Omental fat pad (tissue), 4 donors: ENCODE data around the gene MMP3. TPM values are rescaled to one million over a fixed set of nuclear protein-coding genes. Genes with fewer than 3 reads are reported as not detected.

Experiments used
- ATAC-seq: fragments of 150-250 bp; one replicate; pipeline ENCODE4 v1.9.1; 2016; ENCODE audit warnings: mild to moderate bottlenecking, moderate library complexity; ENCODE audit not compliant: low FRiP score
- DNase-seq: peaks from one replicate; pipeline ENCODE4 v3.0.0-alpha.2; 2019; ENCODE audit warnings: low spot score
- CTCF ChIP-seq, 3 donors: fragments of 450-650 bp; IDR thresholded peaks; one replicate each; pipeline ENCODE4 v1.5.1; 2016 to 2017; ENCODE audit warnings: antibody characterized with exemption in 3 of 3, mild to moderate bottlenecking in 3 of 3, moderate library complexity in 2 of 3
- total RNA-seq, 4 donors: library from RNA; depleted of rRNA; stranded (reverse); fragments of >200 nt; gene quantifications; one replicate each; pipeline ENCODE4 v1.1.0, GENCODE V29; 2016

The MMP3 gene
- total RNA-seq, 4 donors from 2014 or later = not detected

- ATAC-seq (no peak), DNase-seq (no peak)
- TF ChIP-seq CTCF (IDR thresholded peaks at IDR 0.05) = no peak
Measured at GRCh38 chr11:102849311-102849710, 5.9 kb upstream of the MMP3 start.

GRCh38 chr11:102846292-102846691 lies 2.9 kb upstream of the MMP3 start:
- ATAC-seq (no peak), DNase-seq (no peak)

GRCh38 chr11:102842930-102843329 lies 479 bp downstream of the MMP3 start:
- ATAC-seq = no peak
- no peak for TF ChIP-seq CTCF (IDR thresholded peaks at IDR 0.05)

More at GRCh38 chr11:102846292-102846691, 2.9 kb upstream of the MMP3 start:
- TF ChIP-seq CTCF (IDR thresholded peaks at IDR 0.05) = no peak

GRCh38 chr11:102840018-102840417 lies 3.4 kb downstream of the MMP3 start:
- ATAC-seq (no peak), DNase-seq (no peak)
- TF ChIP-seq CTCF (IDR thresholded peaks at IDR 0.05) = no peak

More at GRCh38 chr11:102842930-102843329, 479 bp downstream of the MMP3 start:
- no peak for DNase-seq

- TF ChIP-seq CTCF (IDR thresholded peaks at IDR 0.05) = no peak
- DNase-seq (no peak), ATAC-seq (no peak)
Measured at GRCh38 chr11:102837646-102838045, 5.8 kb downstream of the MMP3 start.

GRCh38 chr11:102837156-102837555 lies 6.3 kb downstream of the MMP3 start:
- TF ChIP-seq CTCF (IDR thresholded peaks at IDR 0.05) = no peak
- ATAC-seq (no peak), DNase-seq (no peak)

GRCh38 chr11:102836290-102836875 lies 7.0 kb downstream of the MMP3 start:
- no peak for DNase-seq
- TF ChIP-seq CTCF (IDR thresholded peaks at IDR 0.05) = no peak
- no peak for ATAC-seq
